Right renal cortex interstitium (tissue), 3 donors: Measurements from ENCODE around the gene ZNF618. TPM values are rescaled to one million over a fixed set of nuclear protein-coding genes. Genes with fewer than 3 reads are reported as not detected.

Experiments
- DNase-seq, 3 donors: peaks; one replicate each; pipeline ENCODE4 v3.0.0-alpha.2; 2013; ENCODE audit warnings: low read depth in 3 of 3, low spot score in 2 of 3
- polyA plus RNA-seq, 3 donors: library from polyadenylated mRNA; unstranded; fragments of 120-200 nt; gene quantifications; one replicate each; pipeline ENCODE4 v1.2.1, GENCODE V29; 2013; ENCODE audit not compliant: insufficient read length in 3 of 3

ZNF618 gene
- polyA plus RNA-seq, 3 donors: 39.7 to 41.7 (median 39.9) TPM

- no peak for DNase-seq
Observed at GRCh38 chr9:114051706-114052105, 175.6 kb downstream of the ZNF618 start.

- no peak for DNase-seq
Observed at GRCh38 chr9:114053246-114054005, 177.3 kb downstream of the ZNF618 start.

- no peak for DNase-seq
Observed at GRCh38 chr9:114054191-114054690, 178.1 kb downstream of the ZNF618 start.

- DNase-seq: no peak
Observed at GRCh38 chr9:114055061-114055460, 179.0 kb downstream of the ZNF618 start.

DNA sequence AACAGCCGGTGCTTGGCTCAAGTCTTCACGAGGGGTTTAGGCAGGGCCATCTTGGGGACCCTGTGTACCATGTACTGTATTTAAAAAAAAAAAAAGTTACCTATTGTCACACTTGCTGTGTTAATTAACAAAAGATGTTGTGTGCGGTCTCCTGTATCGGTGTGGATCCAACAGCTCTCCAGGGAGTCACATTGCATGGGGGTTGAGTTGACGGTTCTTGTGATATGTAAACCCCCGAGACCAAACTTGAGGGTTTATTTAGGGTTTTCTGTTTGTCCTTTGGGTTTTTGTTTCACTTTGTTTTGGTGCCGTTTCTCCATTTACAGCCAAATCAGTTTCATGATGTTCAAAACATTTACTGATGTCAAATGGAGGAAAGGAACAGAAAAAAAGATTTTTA is 179.8 kb downstream of the ZNF618 start:
- DNase-seq: no peak

DNA sequence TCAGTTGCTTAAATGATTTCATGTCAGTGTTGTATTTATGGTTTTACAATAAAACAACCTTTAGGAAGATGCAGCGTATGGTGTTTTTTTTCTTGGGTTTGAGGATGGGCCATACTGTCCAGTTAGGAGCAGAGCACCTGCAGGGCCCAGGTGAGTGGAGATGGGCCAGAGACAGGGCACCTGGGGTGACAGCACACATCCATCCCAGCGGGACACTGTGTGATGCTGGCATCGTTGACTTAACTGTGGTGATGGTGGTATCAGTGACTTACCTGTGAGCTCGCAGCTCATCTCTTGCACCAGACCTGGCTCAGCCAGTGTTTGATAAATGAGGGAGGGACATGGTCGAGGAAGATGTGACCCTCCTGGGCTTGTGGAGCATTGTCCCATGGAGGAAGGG is 180.4 kb downstream of the ZNF618 start:
- DNase-seq: no peak

DNA sequence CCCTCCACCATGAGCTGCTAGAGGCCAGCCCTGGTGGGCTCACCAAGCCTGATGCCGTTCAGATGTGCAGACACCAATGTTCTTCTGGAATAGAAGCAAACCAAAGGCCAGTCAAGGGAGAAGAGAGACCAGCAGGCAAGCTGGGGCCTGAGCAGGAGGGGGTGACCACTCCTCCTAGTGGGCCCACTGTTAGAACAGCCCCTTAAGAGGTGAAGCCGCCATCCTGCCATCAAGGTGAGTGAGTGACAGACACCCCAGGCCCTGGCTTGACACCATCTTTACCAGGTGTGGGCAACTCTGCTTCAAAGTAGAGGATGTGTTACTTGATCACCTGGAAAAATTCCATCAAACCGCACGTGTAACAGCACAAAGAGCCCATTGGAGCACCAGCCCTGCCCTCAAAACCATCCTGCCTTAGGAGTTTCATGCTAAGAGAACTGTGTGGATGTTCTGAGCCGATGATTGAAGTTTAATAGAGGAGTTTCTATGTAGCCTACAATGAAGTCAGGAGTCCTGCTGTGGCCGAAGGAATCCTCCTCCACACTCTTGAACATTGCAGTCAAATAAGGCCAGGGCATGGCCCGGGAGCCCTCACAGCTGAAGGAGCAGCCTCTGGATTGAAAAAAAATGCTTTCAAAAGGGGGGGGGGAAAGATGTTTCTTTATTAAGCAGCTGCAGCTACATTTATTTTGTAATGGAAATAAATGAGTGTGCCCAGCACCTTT is 181.2 kb downstream of the ZNF618 start:
- no peak for DNase-seq

DNA sequence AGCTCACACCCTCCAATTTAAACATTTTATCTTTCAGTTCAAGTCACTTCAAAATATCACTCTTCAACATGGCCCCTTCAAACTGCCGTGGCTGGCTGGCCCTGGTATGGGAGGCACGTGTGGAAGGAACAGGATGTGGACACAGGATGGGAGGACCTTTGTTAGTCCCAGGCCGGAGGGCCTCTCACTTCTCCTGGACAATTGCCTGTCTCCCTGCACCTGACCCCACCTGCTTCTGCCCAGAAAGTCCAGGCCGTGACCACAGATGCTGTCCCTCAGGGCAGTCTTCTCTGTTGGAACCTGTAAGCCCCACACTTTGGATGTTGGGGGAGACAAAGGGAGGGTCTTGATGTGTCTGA is 182.6 kb downstream of the ZNF618 start:
- DNase-seq: no peak

GRCh38 chr9:114059047-114059803 is 183.1 kb downstream of the ZNF618 start:
- no peak for DNase-seq

DNA sequence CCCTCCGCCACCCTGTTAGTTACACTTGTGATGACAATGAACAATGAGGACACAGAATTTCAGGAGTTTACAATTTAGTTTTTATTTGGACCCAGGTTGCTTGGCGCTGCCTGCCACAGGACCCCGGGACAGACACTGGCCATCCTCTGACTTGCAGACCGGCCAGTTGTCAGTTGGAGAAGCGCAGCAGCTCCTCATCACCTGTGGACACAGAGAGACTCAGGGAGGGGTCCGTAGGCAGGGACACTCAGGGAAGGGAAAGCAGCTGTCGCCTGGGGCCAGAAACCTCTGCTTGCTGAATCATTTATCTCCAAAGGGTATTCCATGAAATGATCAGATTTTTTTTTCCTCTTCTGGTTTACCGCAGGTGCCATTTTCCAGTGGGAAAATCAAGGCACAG is 184.0 kb downstream of the ZNF618 start:
- no peak for DNase-seq

GRCh38 chr9:114060711-114061110 is 184.6 kb downstream of the ZNF618 start:
- no peak for DNase-seq

- DNase-seq: no peak
Observed at GRCh38 chr9:114061292-114061691, 185.2 kb downstream of the ZNF618 start.

DNA sequence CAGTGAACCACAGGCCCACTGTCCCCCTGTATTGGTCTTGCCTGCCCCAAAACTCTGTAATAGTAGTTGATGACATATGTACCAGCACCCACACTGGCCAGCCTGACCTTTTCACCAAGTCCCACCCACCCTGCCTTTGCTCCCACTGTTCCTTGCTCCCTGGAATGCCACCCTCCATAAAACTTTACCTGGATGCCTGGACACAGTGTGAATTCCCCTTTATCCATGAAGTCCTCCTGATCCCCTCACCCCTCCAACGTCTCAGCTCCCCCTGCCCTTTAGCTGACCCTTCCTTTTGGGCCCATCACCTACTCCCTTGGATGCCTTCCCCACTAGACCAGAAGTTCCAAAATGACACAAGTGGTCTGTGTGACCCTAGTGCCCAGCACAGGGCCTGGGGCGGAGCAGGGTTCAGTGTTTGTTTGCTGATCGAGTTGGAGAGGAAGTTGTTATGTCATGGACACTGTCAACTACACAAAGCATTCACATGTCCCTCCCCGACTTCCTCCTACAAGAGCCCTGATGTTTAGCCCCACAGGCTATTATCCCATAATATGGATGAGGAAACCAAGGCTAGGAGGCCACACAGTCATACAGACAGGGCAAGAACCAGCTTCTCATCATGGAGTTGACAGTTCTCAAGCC is 185.8 kb downstream of the ZNF618 start:
- no peak for DNase-seq

- no peak for DNase-seq
Observed at GRCh38 chr9:114065304-114065703, 189.2 kb downstream of the ZNF618 start.

GRCh38 chr9:114069476-114070187 is 193.5 kb downstream of the ZNF618 start:
- no peak for DNase-seq

DNA sequence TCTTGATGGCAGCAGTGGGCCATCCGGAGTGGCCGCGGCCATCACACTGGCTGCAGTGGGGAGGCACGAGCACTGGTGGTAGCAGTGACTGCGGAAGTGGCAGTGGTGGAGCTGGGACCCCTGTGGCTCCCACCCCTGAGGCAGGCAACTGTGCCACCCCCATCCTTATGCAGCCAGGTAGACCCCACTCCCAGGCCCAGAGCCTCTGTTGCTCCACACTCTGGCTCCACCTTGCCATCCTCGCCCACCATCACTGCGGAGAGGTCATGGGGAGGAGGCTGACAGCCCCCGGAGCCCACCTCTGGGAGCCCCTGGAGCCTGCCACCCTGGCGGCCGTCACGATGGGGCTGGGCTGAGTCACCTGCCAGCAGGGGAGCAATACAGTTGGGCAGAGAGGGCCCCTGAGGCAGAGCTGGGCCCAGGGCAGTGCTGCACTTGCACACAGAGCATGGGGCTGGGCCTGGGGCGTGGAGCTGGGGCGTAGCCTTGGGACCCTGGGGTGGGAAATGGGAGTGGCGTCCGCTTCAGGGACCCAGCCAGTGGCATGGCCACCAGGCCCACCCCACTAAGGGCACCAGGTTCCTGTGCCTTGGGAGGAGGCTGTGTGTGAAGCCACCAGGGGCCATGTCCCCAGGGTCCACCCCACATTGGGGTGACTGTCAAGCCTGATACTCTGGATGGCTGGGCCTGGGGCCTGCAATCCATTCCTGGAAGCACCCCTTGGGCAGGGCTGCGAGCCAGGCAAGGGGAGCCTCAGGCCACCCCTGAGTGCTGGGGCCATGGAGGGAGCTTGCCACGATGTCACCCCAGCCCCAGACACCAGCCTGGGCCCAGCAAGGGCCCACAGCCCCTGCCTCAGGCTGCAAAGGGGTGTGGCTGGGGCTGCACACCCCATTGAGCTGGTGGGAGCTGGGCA is 194.3 kb downstream of the ZNF618 start:
- DNase-seq: no peak

GRCh38 chr9:114071197-114071795 is 195.2 kb downstream of the ZNF618 start:
- DNase-seq: no peak

- no peak for DNase-seq
Observed at GRCh38 chr9:114072184-114073140, 196.4 kb downstream of the ZNF618 start.
